IPS-18c (cell line): ENCODE measurements around the gene DIS3L.
"Not testable (repeated sequence)": the region's sequence is repeated elsewhere in the genome, so short reads cannot be mapped to it uniquely, and the experiment has no call there.

Experiments used
- H3K4me3 ChIP-seq: 2 replicates; pipeline ENCODE4 v1.7.0; 2013; ENCODE audit warnings: low read depth, mild to moderate bottlenecking, low read length, moderate library complexity; ENCODE audit not compliant: insufficient read depth
- H3K9me3 ChIP-seq: one replicate; pipeline ENCODE4 v1.6.1; 2013; ENCODE audit warnings: mild to moderate bottlenecking, low read length, moderate library complexity; ENCODE audit not compliant: control insufficient read depth, insufficient read depth

Gene DIS3L

GRCh38 chr15:66361745-66362460, 68.5 kb downstream of the DIS3L start:
- H3K9me3 ChIP-seq = not testable (repeated sequence)

GRCh38 chr15:66362776-66363175, 69.4 kb downstream of the DIS3L start:
- H3K9me3 ChIP-seq = no peaks in the 10 kb centered on the region

More at GRCh38 chr15:66361745-66362460, 68.5 kb downstream of the DIS3L start:
- H3K4me3 ChIP-seq = not testable (repeated sequence)

GRCh38 chr15:66364944-66365528, 71.7 kb downstream of the DIS3L start:
- H3K9me3 ChIP-seq = no peaks in the 10 kb centered on the region
- H3K4me3 ChIP-seq = no peak overlapping the region

More at GRCh38 chr15:66362776-66363175, 69.4 kb downstream of the DIS3L start:
- H3K4me3 ChIP-seq = no peak overlapping the region

GRCh38 chr15:66369773-66370651, 76.6 kb downstream of the DIS3L start:
- no peak overlapping the region for H3K4me3 ChIP-seq
- peaks cover 2% of the 10 kb centered on the region for H3K9me3 ChIP-seq

GRCh38 chr15:66374179-66374578, 80.8 kb downstream of the DIS3L start:
- peaks cover 2% of the 10 kb centered on the region for H3K9me3 ChIP-seq
- H3K4me3 ChIP-seq = no peak overlapping the region

GRCh38 chr15:66378814-66379430, 85.6 kb downstream of the DIS3L start:
- Histone ChIP-seq H3K4me3 (no peak overlapping the region), H3K9me3 (no peaks in the 10 kb centered on the region)

- H3K9me3 ChIP-seq, H3K4me3 ChIP-seq: not testable (repeated sequence)
Measured at GRCh38 chr15:66381376-66381775, 88.0 kb downstream of the DIS3L start.
